GM12801 (cell line): ENCODE data around the gene RFC2.

Source experiments
- CTCF ChIP-seq: IDR thresholded peaks from one replicate; pipeline ENCODE4 v1.5.1; 2011; ENCODE audit warnings: control low read depth; ENCODE audit not compliant: insufficient read length; ENCODE audit errors: extremely low read depth

RFC2 gene

GRCh38 chr7:74263399-74264120, 9.4 kb upstream of the RFC2 start:
- TF ChIP-seq CTCF: no peak

- TF ChIP-seq CTCF: no peak
These were observed 8.6 kb upstream of the RFC2 start for GRCh38 chr7:74262639-74263398.

- TF ChIP-seq CTCF: no peak
These were observed 4.4 kb upstream of the RFC2 start for GRCh38 chr7:74258639-74259038.

- TF ChIP-seq CTCF: no peak
These were observed 2.6 kb upstream of the RFC2 start for GRCh38 chr7:74256491-74257408.

GRCh38 chr7:74254858-74255379, 720 bp upstream of the RFC2 start:
- TF ChIP-seq CTCF: no peak

GRCh38 chr7:74253835-74254128, 417 bp downstream of the RFC2 start:
- no peak for TF ChIP-seq CTCF

GRCh38 chr7:74253331-74253730, 868 bp downstream of the RFC2 start:
- TF ChIP-seq CTCF: no peak
